Progenitor cell of endocrine pancreas (in vitro differentiated cells): Measurements from ENCODE around the gene SPAG7. TPM values are rescaled to one million over a fixed set of nuclear protein-coding genes. Genes with fewer than 3 reads are reported as not detected.
A peak's percentile ranks its signal among the peaks of the same experiment; 100 is the strongest.

Experiments used
- DNase-seq: peaks from one replicate; pipeline ENCODE4 v3.0.0; 2021; ENCODE audit warnings: low spot score; ENCODE audit not compliant: unreplicated experiment
- H3K27ac Mint-ChIP-seq: 2 replicates; pipeline ENCODE4 v1.8.0; 2021; ENCODE audit warnings: mild to moderate bottlenecking, moderate library complexity, mixed read lengths
- H3K27me3 Mint-ChIP-seq: 2 replicates; pipeline ENCODE4 v1.8.0; 2021; ENCODE audit warnings: mixed read lengths
- H3K36me3 Mint-ChIP-seq: 2 replicates; pipeline ENCODE4 v1.8.0; 2022; ENCODE audit warnings: mixed read lengths; ENCODE audit not compliant: insufficient read depth
- H3K4me1 Mint-ChIP-seq: 2 replicates; pipeline ENCODE4 v1.8.0; 2021; ENCODE audit warnings: low read depth, mixed read lengths
- H3K4me3 Mint-ChIP-seq: 2 replicates; pipeline ENCODE4 v1.8.0; 2021; ENCODE audit warnings: low read depth, mild to moderate bottlenecking, moderate library complexity, mixed read lengths
- H3K9me3 Mint-ChIP-seq: 2 replicates; pipeline ENCODE4 v1.8.0; 2021; ENCODE audit warnings: low read depth, mixed read lengths
- total RNA-seq: library from RNA; stranded (reverse); gene quantifications from 2 replicates; pipeline ENCODE4 v1.2.1, GENCODE V29; 2021
- TF ChIP-seq, protein P1 (sequence below): fragments of 200-600 bp; sonication (generic); IDR thresholded peaks from one replicate; pipeline ENCODE4 v1.5.0; 2021; ENCODE audit warnings: antibody characterized with exemption, mild to moderate bottlenecking; ENCODE audit not compliant: unreplicated experiment

The SPAG7 gene
- total RNA-seq, 1 donor from 2014 or later, result 71.4 TPM

DNA sequence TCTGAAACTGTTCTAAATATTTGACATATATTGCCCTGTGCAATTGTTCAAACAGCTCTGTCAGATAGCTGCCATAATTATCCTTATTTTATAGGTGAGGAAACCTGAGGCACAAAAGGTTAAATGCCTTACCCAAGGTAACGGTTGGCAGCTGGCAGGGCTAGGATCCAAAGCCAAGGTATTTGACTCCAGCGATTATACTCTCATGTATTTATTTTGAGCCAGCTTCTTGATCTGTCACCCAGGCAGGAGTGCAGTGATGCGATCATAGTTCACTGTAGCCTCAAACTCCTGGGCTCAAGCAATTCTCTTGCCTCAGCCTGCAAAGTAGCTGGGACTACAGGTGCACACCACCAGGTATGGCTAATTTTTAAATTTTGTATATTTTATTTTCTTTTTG lies 9.5 kb downstream of the SPAG7 start:
- Mint-ChIP-seq H3K4me1 (peaks cover 1% of the 10 kb centered on the region), H3K27ac (no peak overlapping the region), H3K27me3 (no peaks in the 10 kb centered on the region), H3K4me3 (no peak overlapping the region), H3K9me3 (no peaks in the 10 kb centered on the region), H3K36me3 (peaks cover 10% of the 10 kb centered on the region)
- DNase-seq, result no peak
- TF ChIP-seq, protein P1, sequence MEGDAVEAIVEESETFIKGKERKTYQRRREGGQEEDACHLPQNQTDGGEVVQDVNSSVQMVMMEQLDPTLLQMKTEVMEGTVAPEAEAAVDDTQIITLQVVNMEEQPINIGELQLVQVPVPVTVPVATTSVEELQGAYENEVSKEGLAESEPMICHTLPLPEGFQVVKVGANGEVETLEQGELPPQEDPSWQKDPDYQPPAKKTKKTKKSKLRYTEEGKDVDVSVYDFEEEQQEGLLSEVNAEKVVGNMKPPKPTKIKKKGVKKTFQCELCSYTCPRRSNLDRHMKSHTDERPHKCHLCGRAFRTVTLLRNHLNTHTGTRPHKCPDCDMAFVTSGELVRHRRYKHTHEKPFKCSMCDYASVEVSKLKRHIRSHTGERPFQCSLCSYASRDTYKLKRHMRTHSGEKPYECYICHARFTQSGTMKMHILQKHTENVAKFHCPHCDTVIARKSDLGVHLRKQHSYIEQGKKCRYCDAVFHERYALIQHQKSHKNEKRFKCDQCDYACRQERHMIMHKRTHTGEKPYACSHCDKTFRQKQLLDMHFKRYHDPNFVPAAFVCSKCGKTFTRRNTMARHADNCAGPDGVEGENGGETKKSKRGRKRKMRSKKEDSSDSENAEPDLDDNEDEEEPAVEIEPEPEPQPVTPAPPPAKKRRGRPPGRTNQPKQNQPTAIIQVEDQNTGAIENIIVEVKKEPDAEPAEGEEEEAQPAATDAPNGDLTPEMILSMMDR, result no peak

DNA sequence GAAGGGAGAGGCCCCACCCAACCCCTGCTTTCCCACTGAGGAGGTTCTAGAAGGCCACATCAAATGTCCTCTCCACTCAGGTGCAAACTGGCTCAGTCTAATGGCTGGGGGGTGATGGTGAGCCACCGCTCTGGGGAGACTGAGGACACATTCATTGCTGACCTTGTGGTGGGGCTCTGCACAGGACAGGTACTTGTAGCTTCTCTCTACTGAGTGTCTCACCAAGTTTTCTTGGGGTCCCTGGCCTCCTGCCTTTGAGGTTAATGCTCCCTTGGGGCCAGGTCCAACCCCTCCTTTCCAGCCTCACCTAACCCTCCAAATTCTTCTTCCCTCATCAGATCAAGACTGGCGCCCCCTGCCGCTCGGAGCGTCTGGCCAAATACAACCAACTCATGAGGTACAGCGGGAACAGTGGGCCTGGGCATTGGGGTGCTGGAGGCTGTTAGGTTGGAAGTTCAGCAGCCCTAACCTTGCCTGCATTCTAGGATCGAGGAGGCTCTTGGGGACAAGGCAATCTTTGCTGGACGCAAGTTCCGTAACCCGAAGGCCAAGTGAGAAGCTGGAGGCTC lies 11.0 kb downstream of the SPAG7 start:
- no peak for DNase-seq
- H3K4me1 Mint-ChIP-seq, result peaks cover 6% of the 10 kb centered on the region
- no peak overlapping the region for H3K27ac Mint-ChIP-seq
- peaks cover 8% of the 10 kb centered on the region for H3K36me3 Mint-ChIP-seq
- H3K27me3 Mint-ChIP-seq, result no peaks in the 10 kb centered on the region
- H3K9me3 Mint-ChIP-seq, result no peaks in the 10 kb centered on the region
- TF ChIP-seq, protein P1, result peak; percentile 31
- H3K4me3 Mint-ChIP-seq, result no peak overlapping the region

DNA sequence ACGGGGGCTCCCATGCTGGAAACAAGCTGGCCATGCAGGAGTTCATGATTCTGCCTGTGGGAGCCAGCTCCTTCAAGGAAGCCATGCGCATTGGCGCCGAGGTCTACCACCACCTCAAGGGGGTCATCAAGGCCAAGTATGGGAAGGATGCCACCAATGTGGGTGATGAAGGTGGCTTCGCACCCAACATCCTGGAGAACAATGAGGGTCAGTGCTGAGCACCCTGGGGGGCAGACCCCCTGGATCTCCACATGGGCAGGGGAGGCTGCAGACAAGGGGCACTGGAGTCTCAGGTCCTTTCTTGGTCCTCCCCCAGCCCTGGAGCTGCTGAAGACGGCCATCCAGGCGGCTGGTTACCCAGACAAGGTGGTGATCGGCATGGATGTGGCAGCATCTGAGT lies 12.5 kb downstream of the SPAG7 start:
- Mint-ChIP-seq H3K4me3 (no peak overlapping the region), H3K27me3 (no peaks in the 10 kb centered on the region), H3K27ac (no peak overlapping the region), H3K36me3 (peaks cover 3% of the 10 kb centered on the region), H3K4me1 (peaks cover 20% of the 10 kb centered on the region), H3K9me3 (no peaks in the 10 kb centered on the region)
- DNase-seq, result no peak
- TF ChIP-seq, protein P1, result no peak

DNA sequence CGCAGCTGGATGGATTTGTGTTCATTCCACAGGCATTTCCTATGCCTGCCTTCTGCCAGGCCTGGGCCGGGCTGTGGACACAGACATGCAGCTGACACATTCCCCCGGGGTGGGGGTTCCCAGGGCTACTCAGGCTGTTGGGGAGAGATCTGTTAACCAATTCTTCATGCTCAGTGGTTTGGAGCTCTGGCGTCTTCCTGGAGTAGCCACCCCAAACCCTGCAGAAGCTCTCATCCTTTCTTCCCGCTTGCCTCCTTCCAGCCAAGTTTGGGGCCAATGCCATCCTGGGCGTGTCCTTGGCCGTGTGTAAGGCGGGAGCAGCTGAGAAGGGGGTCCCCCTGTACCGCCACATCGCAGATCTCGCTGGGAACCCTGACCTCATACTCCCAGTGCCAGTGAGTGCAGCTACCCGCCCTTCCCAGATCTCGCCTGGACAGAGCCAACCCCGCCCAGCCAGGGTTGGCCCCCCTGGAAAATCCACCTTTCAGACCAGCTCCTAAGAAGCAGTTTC lies 14.1 kb downstream of the SPAG7 start:
- TF ChIP-seq, protein P1, result no peak
- Mint-ChIP-seq H3K4me3 (no peak overlapping the region), H3K36me3 (peaks cover 3% of the 10 kb centered on the region), H3K27ac (peak overlapping the region; percentile 2), H3K27me3 (no peaks in the 10 kb centered on the region), H3K4me1 (peaks cover 20% of the 10 kb centered on the region), H3K9me3 (no peaks in the 10 kb centered on the region)
- DNase-seq, result no peak

DNA sequence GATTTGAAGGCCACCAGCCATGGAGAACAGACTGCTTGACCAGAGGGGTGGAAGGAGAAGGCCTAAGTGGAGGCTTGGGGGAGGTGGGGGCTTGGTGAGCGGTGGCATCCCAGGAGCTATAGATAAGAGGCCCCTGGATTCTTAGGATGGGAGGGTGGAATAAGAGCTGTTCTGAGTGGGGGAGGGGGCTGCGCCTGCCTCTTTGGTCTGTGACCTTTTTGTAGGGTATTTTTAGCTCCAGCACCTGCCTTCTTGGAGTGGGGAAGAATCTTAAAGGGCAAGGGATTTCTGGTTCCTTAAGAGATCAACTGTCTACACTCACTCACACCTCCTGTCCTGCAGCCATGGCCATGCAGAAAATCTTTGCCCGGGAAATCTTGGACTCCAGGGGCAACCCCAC lies 16.1 kb downstream of the SPAG7 start:
- Mint-ChIP-seq H3K27ac (peak overlapping the region; percentile 62), H3K36me3 (peaks cover 2% of the 10 kb centered on the region), H3K27me3 (no peaks in the 10 kb centered on the region), H3K9me3 (no peaks in the 10 kb centered on the region), H3K4me1 (peaks cover 26% of the 10 kb centered on the region), H3K4me3 (peak overlapping the region; percentile 69)
- DNase-seq, result no peak
- TF ChIP-seq, protein P1, result no peak
